Panc1 (cell line): ENCODE data around the gene LPP. TPM values are rescaled to one million over a fixed set of nuclear protein-coding genes. Genes with fewer than 3 reads are reported as not detected.

Experiments
- ATAC-seq: fragments of 200-7000 bp; cut with Tn5 transposase; 2 replicates; pipeline ENCODE4 v1.9.1; 2020; ENCODE audit warnings: mild to moderate bottlenecking, moderate library complexity
- BruUV-seq: library from RNA; stranded (reverse); fragments of 400-500 nt; replicated peaks from 2 replicates; lab custom pipeline; 2021; lab: Mats Ljungman, UMichigan
- CTCF ChIA-PET: fragments of 300-600 bp; sonication (Branson Sonifier 250); formaldehyde crosslinking; loops from one replicate; lab custom pipeline; 2022; ENCODE audit warnings: antibody characterized with exemption; lab: Charles Lee
- POLR2A ChIA-PET: fragments of 300-600 bp; sonication (Branson Sonifier 250); formaldehyde crosslinking; loops from one replicate; lab custom pipeline; 2022; ENCODE audit warnings: antibody characterized with exemption; lab: Charles Lee
- DNase-seq: peaks from one replicate; pipeline ENCODE4 v3.0.0-alpha.2; 2010; ENCODE audit warnings: low read depth, low spot score
- H3K27ac ChIP-seq: 2 replicates; pipeline ENCODE4 v1.5.1; 2011; ENCODE audit warnings: mild to moderate bottlenecking, low read length, inconsistent platforms
- H3K27me3 ChIP-seq: fragments of 200-500 bp; sonication (Bioruptor generic); 2 replicates; pipeline ENCODE4 v1.6.0; 2014; ENCODE audit warnings: low read length, inconsistent platforms; ENCODE audit not compliant: control insufficient read depth, insufficient read depth
- H3K36me3 ChIP-seq: fragments of 200-500 bp; sonication (Bioruptor generic); 2 replicates; pipeline ENCODE4 v1.5.1; 2014; ENCODE audit warnings: inconsistent platforms, mild to moderate bottlenecking, low read length, moderate library complexity; ENCODE audit not compliant: control insufficient read depth, insufficient read depth
- H3K4me1 ChIP-seq: 2 replicates; pipeline ENCODE4 v1.5.1; 2011; ENCODE audit warnings: inconsistent platforms, mild to moderate bottlenecking, low read length, moderate library complexity; ENCODE audit not compliant: control insufficient read depth, insufficient read depth
- H3K4me3 ChIP-seq, 2 experiments: 2 replicates each; pipeline ENCODE4 v1.5.1; 2011 to 2012; ENCODE audit warnings: low read depth in 2 of 2, low read length in 2 of 2, mild to moderate bottlenecking in 2 of 2, inconsistent platforms in 1 of 2, moderate library complexity in 1 of 2
- H3K9me3 ChIP-seq: fragments of 200-500 bp; sonication (Bioruptor generic); 2 replicates; pipeline ENCODE4 v1.5.1; 2014; ENCODE audit warnings: low read depth, mild to moderate bottlenecking, inconsistent platforms, low read length, moderate library complexity; ENCODE audit not compliant: control insufficient read depth, insufficient read depth
- POLR2AphosphoS5 ChIP-seq: IDR thresholded peaks from 2 replicates; pipeline ENCODE4 v1.6.1; 2012; ENCODE audit warnings: mild to moderate bottlenecking, low read depth, low read length, moderate library complexity
- SIN3A ChIP-seq: IDR thresholded peaks from 2 replicates; pipeline ENCODE4 v1.6.1; 2012; ENCODE audit warnings: low read depth, mild to moderate bottlenecking, low read length, moderate library complexity, borderline replicate concordance; ENCODE audit not compliant: insufficient read depth
- TCF7L2 ChIP-seq: IDR thresholded peaks from 2 replicates; pipeline ENCODE4 v1.6.1; 2011; ENCODE audit warnings: mild to moderate bottlenecking, low read depth, low read length, inconsistent platforms
- in situ Hi-C: cut with HindIII; loops from 2 replicates; pipeline ENCODE4 v1.10.0; 2016; ENCODE audit warnings: low sequenced_read_pairs, low pct_unique_long_range_greater_than_20kb
- intact Hi-C: fragments of 100-400 bp; cut with micrococcal nuclease; formaldehyde crosslinking; loops from one replicate; pipeline ENCODE4 v1.10.0; 2022; ENCODE audit not compliant: unreplicated experiment
- total RNA-seq: library from RNA; stranded (reverse); gene quantifications from one replicate; pipeline ENCODE4 v1.2.1, GENCODE V29; 2021; ENCODE audit not compliant: unreplicated experiment
- TF ChIP-seq, protein P1 (sequence below): fragments of 450-650 bp; IDR thresholded peaks from 2 replicates; pipeline ENCODE4 v1.5.1; 2017; ENCODE audit warnings: mild to moderate bottlenecking
- TF ChIP-seq, protein P2 (sequence below), 2 experiments: IDR thresholded peaks; 2 replicates each; pipeline ENCODE4 v1.6.1; 2011 to 2012; ENCODE audit warnings: low read depth in 2 of 2, control low read depth in 1 of 2, low read length in 1 of 2, mild to moderate bottlenecking in 1 of 2, moderate library complexity in 1 of 2; ENCODE audit not compliant: insufficient read depth in 1 of 2

The LPP gene
- total RNA-seq, 1 experiment from 2014 or later: 90.0 TPM

DNA sequence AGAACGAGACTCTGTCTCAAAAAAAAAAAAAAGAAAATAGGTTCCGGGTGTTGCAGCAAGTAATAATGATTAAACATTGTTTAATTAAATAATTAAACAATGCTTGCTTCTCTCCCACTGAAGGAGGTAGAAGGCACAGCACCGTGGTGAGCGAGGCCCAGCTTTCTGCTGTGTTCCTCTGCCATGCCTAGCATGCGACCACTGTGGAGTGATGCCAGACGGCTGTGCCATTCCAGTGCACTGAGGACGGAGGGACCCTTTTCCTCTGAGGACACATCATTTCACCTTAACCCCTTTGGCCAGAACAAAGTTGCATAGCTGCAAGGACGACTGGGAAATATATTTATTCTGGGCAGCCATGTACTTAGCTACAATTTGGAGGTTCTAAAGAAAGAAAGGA, 695.0 kb downstream of the LPP start:
- BruUV-seq: no TSS peak
- ChIA-PET CTCF (no interaction called here), POLR2A (no interaction called here)
- H3K4me1 ChIP-seq: no peaks in the 10 kb centered on the region
- no peak overlapping the region for H3K27ac ChIP-seq
- TF ChIP-seq, protein P1, sequence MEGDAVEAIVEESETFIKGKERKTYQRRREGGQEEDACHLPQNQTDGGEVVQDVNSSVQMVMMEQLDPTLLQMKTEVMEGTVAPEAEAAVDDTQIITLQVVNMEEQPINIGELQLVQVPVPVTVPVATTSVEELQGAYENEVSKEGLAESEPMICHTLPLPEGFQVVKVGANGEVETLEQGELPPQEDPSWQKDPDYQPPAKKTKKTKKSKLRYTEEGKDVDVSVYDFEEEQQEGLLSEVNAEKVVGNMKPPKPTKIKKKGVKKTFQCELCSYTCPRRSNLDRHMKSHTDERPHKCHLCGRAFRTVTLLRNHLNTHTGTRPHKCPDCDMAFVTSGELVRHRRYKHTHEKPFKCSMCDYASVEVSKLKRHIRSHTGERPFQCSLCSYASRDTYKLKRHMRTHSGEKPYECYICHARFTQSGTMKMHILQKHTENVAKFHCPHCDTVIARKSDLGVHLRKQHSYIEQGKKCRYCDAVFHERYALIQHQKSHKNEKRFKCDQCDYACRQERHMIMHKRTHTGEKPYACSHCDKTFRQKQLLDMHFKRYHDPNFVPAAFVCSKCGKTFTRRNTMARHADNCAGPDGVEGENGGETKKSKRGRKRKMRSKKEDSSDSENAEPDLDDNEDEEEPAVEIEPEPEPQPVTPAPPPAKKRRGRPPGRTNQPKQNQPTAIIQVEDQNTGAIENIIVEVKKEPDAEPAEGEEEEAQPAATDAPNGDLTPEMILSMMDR: no peak
- TF ChIP-seq TCF7L2 (no peak), SIN3A (no peak), POLR2AphosphoS5 (no peak)
- TF ChIP-seq, protein P2, sequence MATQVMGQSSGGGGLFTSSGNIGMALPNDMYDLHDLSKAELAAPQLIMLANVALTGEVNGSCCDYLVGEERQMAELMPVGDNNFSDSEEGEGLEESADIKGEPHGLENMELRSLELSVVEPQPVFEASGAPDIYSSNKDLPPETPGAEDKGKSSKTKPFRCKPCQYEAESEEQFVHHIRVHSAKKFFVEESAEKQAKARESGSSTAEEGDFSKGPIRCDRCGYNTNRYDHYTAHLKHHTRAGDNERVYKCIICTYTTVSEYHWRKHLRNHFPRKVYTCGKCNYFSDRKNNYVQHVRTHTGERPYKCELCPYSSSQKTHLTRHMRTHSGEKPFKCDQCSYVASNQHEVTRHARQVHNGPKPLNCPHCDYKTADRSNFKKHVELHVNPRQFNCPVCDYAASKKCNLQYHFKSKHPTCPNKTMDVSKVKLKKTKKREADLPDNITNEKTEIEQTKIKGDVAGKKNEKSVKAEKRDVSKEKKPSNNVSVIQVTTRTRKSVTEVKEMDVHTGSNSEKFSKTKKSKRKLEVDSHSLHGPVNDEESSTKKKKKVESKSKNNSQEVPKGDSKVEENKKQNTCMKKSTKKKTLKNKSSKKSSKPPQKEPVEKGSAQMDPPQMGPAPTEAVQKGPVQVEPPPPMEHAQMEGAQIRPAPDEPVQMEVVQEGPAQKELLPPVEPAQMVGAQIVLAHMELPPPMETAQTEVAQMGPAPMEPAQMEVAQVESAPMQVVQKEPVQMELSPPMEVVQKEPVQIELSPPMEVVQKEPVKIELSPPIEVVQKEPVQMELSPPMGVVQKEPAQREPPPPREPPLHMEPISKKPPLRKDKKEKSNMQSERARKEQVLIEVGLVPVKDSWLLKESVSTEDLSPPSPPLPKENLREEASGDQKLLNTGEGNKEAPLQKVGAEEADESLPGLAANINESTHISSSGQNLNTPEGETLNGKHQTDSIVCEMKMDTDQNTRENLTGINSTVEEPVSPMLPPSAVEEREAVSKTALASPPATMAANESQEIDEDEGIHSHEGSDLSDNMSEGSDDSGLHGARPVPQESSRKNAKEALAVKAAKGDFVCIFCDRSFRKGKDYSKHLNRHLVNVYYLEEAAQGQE (IDR thresholded peaks at IDR 0.05; ENCODE audit: insufficient read depth in 1 of 2, low read depth in 2 of 2, low read length in 1 of 2): no peak
- DNase-seq (no peak), ATAC-seq (no peak)
- intact Hi-C loops: no loop called here
- in situ Hi-C loops: no loop called here
- H3K4me3 ChIP-seq: no peak overlapping the region
- no peaks in the 10 kb centered on the region for H3K9me3 ChIP-seq
- H3K27me3 ChIP-seq: no peaks in the 10 kb centered on the region
- no peaks in the 10 kb centered on the region for H3K36me3 ChIP-seq

DNA sequence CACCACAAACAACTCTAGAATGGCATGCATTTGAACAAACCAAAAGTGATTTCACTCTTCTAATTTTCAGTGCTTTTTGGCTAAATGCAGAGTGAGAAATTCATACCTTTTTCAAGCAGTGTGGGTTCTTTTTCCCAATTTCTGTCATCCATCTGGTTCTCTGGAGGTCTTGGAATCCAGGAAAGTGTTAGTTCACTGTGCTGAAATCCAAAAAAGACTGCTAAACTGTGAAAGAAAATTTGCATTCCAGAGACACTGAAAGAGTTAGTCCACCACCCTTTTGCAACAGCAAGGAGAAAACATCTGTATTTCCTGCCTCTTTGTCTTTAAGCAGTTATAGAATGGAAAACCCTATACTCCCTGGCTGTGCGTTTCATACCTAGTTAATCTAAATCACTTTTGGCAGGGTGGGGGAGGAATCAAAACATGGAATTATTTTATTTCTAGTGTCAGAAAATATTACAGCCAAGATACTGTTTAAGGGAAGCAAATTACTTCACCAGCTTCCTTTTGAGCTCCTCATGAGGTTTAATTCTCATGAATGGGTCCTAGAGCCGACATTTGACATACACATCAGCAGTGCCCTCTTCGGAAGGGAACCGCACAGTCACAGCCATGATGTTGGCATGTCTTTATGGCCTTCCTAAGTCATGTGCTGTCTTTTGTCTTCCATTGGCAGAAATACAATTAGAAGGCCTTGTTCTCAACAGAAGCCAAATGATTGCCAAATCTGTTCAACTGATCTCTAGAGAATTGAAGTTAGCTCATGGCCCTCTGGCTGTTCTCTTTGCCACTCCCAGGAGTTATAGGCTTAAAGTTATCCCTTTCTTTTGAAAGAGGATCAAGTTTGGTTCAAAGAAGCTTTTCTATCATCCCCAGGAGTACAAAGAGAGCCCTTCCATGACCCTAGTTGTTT, 700.2 kb downstream of the LPP start:
- no peaks in the 10 kb centered on the region for H3K9me3 ChIP-seq
- no peak for TF ChIP-seq SIN3A
- TF ChIP-seq, protein P1: no peak
- TF ChIP-seq, protein P2 (IDR thresholded peaks at IDR 0.05; ENCODE audit: insufficient read depth in 1 of 2, low read depth in 2 of 2, low read length in 1 of 2): no peak
- no peak for TF ChIP-seq TCF7L2
- no peak for TF ChIP-seq POLR2AphosphoS5
- intact Hi-C loops: no loop called here
- ChIA-PET POLR2A (no interaction called here), CTCF (no interaction called here)
- no peaks in the 10 kb centered on the region for H3K27me3 ChIP-seq
- H3K4me1 ChIP-seq: no peaks in the 10 kb centered on the region
- H3K4me3 ChIP-seq: no peak overlapping the region
- ATAC-seq (no peak), DNase-seq (no peak)
- in situ Hi-C loops: no loop called here
- no peaks in the 10 kb centered on the region for H3K36me3 ChIP-seq
- H3K27ac ChIP-seq: no peak overlapping the region
- BruUV-seq: no TSS peak
